ENCODE results near the gene EIF2A. TPM values are rescaled to one million over a fixed set of nuclear protein-coding genes. Genes with fewer than 3 reads are reported as not detected.
"Not testable (repeated sequence)": the region's sequence is repeated elsewhere in the genome, so short reads cannot be mapped to it uniquely, and the experiment has no call there.

EIF2A gene
- total and polyA plus RNA-seq, 2 of the 13 experiments (the other 11 are each of a cell fraction or from before 2014, with no cell fraction given), result 124 to 139 TPM

- no peak for TF ChIP-seq ZNF318 (CRISPR knock-in tag; IDR thresholded peaks at IDR 0.05)
- no peak for TF ChIP-seq ZNF451 (CRISPR knock-in tag; IDR thresholded peaks at IDR 0.05)
- no peak for TF ChIP-seq ZNF749 (CRISPR knock-in tag; IDR thresholded peaks at IDR 0.05; ENCODE audit: borderline replicate concordance)
These were observed 48.6 kb upstream of the EIF2A start (continued) for GRCh38 chr3:150497956-150498355.

DNA sequence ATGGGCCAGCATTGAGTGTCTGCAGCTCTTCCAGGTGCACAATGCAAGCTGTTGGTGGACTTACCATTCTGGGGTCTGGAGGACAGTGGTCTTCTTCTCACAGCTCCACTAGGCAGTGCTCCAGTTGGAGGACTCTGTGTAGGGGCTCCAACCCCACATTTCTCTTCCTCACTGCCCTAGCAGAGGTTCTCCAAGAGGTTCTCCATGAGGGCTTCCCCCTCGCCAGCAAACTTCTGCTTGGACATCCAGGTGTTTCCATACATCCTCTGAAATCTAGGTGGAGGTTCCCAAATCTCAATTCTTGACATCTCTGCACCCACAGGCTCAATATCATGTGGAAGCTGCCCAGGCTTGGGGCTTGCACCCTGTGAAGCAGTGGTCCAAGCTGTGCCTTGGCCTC is 45.6 kb upstream of the EIF2A start:
- H3K27ac ChIP-seq (ENCODE audit: extremely low read length, insufficient read depth, low read length); POLR2A ChIA-PET; ATAC-seq; CTCF ChIA-PET (ENCODE audit: low intra/inter-chr PET ratio, low total read pairs); BruUV-seq (replicated peaks); H3K4me3 ChIP-seq (replicated peaks in 1 of 3; ENCODE audit: insufficient read depth in 1 of 3, low read depth in 2 of 3, low read length in 3 of 3); intact Hi-C loops (cut with micrococcal nuclease; ENCODE audit: unreplicated experiment); H3K4me1 ChIP-seq (ENCODE audit: insufficient read depth, low read length); in situ Hi-C loops (cut with HindIII; ENCODE audit: extremely low pct_ligation_motif_present, low pct_unique_long_range_greater_than_20kb); H3K4me2 ChIP-seq (ENCODE audit: low read depth, low read length); H2AFZ ChIP-seq (ENCODE audit: low read length); FAIRE-seq; H3K36me3 ChIP-seq (replicated peaks in 1 of 2; ENCODE audit: control insufficient read depth in 1 of 2, insufficient read depth in 2 of 2, low read length in 2 of 2); H3K27me3 ChIP-seq (ENCODE audit: control insufficient read depth in 1 of 2, insufficient read depth in 2 of 2, low read length in 2 of 2); H3K79me2 ChIP-seq (ENCODE audit: insufficient read depth, low read length); H3K9ac ChIP-seq (ENCODE audit: insufficient read depth, low read depth, low read length); DNase-seq (ENCODE audit: low spot score); H4K20me1 ChIP-seq (ENCODE audit: insufficient read depth, low read length): not testable (repeated sequence)
- peaks cover 12% of the 10 kb centered on the region for H3K9me3 ChIP-seq (ENCODE audit: low read length)
- WGBS (ENCODE audit: low lambda C conversion rate), result 60% methylated on average over 1 of the region's 1 CpG
